Epithelial cell of prostate (primary cell): ENCODE results near the gene TIGD7.
"Not testable (repeated sequence)": the region's sequence is repeated elsewhere in the genome, so short reads cannot be mapped to it uniquely, and the experiment has no call there.

ENCODE experiments used
- DNase-seq: peaks from one replicate; pipeline ENCODE4 v3.0.0-alpha.2; 2011; ENCODE audit warnings: low read depth, low spot score
- H3K27ac ChIP-seq: fragments of 450-650 bp; 2 replicates; pipeline ENCODE4 v1.5.1; 2017; ENCODE audit warnings: mild to moderate bottlenecking

The TIGD7 gene

DNA sequence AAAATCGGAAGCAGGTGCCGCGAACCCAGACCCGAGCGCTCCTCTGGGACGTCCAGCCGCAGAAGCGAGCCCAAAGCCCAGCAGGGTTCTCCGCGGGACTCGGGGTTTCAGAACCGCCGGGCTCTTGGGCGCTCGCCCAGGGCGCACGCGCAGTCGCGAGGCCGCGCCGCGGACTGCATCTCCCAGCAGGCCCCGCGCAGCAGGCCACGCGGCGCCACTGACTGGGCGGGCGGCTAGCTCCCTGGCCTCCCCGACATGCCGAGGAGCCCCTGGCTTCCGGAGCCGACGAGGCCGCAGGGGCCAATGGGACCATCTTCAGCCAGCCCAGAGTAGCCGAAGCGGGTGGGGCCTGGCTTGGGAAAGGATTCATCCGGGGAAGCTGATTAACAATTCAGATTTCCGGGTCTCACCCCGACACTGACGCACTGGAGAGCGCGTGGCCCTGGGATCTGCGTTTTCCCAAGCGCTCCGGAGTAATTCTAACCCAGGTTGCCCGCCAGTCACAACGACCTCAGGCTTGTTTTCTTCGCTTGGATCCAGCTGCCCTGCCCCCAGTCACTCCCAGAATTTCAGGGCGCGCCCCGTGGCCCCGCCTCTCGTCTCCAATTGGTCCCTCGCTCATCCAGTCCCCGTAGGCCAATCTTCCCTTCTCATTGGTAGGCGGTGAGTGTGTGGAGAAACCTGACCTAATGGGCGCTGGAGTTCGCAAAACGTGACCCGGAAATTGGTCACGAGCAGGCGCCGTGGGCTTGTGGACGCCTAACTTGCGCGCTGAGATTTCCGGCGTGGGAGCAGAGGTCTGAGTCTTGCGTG lies 22.3 kb downstream of the TIGD7 start, which contains the start of gene ZNF263:
TSS of gene ZNF263 (plus strand) at position 762 of the 813 bp plus-strand sequence. CDS start 328 bp downstream, outside the sequence.
- DNase-seq: peak; percentile 92

DNA sequence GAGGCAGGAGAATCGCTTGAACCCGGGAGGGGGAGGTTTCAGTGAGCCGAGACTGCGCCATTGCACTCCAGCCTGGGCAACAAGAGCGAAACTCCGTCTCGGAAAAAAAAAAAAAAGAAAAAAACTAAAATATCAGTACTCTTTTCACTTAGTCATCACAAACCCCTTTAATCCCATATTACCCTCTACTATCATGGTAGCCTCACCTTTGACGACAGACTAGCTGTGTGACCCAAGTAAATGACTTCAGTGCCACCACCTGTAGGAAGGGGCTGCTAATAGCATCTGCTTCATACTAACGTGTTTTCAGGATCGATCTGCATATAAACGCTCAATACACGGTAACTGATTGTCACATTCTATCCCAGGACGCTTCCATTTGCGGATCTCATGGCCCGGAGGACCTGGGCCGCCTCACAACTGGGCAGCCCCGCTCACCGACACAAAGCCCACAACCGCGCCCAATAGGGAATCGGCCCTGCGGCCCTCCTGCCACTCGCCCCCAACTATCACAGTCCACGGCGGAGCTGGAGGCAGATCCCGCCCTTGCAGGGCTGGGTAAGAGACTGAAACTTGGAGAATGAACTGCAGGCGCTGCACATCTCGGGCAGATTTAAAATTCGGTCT lies 23.0 kb downstream of the TIGD7 start:
- peak overlapping the region; percentile 99 for H3K27ac ChIP-seq
- DNase-seq: no peak

More for the DNA sequence above, 22.3 kb downstream of the TIGD7 start, which contains the start of gene ZNF263:
- peak within 1 kb of the TSS; percentile 99 for H3K27ac ChIP-seq

DNA sequence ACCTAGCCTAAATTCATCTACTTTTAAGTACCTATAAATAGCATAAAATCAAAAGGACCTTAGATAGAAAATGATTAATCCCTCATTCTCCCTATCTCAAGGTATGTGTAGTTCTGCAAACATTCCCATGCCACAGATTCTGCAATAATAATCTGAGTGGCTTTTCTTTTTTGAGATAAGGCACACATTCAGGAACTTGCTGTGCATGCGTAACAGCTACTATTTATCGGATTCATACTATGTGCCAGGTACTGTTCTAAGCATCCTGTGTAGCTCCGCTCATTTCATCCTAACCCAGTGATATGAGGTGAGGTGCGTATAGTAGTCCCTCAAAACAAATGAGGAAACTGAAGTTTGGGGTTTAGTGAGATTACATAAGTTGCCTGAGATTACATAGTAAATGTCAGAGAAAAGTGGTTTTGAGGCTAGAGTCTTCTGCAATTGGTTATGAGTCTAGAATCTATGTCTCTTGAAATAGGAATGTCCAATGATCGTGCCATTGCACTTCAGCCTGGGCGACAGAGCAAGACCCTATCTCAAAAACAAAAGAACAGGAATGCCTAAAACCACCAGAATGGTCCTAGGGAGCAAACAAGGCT lies 23.9 kb downstream of the TIGD7 start:
- H3K27ac ChIP-seq: no peak overlapping the region
- no peak for DNase-seq

DNA sequence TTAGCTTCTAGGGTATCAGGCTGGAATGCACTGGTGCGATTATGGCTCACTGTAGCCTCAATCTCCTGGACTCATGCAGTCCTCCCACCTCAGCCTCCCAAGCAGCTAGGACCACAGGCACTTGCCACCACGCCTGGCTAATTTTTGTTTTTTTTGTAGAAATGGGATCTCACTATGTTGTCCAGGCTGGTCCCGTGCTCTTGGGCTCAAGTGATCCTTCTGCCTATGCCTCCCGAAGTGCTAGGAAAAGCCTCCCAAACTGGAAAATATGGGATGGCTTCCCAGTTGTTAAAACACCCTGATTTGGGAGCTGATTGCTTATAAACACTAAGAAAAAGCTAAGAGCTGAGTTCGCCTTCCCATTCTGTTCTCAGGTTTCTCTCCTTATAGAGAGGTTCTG lies 28.6 kb downstream of the TIGD7 start:
- no peak overlapping the region for H3K27ac ChIP-seq
- DNase-seq: no peak

DNA sequence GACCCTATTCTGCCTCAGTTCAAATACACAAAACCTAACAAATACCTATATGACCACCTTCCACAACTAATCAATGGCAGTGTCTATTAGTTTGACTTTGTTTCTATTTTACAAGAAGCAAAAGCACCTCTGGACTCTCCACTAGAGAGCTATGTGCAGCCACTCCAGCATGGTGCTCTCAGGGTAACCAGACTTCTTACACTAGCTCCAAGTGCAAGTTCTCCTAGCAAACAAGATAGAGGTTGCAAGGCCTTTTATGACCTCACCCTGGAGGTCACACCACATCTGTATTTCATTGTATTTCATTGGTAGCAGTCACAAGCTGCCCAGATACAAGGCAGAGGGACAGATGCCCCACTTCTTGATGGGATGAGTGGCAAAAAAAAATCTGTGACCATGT lies 30.3 kb downstream of the TIGD7 start:
- no peak for DNase-seq

DNA sequence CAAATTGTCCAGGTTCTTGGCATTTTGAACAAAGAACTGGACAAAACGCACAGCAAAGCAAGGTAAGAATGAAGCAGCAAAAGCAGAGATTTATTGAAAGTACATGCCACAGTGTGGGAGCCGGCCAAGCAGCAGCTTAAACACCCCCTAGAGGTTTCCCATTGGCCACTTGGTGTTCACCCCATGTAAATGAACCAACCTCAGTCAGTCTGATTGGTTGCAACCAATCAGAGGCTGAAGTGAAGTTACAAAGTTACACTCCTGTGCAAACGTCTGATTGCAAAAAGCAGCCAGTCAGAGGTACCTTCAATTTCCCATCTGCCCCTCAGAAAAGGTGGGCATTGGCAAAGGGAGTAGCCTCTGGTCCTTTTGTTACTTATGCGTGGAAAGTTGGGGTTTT lies 30.7 kb downstream of the TIGD7 start:
- no peak overlapping the region for H3K27ac ChIP-seq
- no peak for DNase-seq

More for the DNA sequence above, 30.3 kb downstream of the TIGD7 start:
- H3K27ac ChIP-seq: no peak overlapping the region

DNA sequence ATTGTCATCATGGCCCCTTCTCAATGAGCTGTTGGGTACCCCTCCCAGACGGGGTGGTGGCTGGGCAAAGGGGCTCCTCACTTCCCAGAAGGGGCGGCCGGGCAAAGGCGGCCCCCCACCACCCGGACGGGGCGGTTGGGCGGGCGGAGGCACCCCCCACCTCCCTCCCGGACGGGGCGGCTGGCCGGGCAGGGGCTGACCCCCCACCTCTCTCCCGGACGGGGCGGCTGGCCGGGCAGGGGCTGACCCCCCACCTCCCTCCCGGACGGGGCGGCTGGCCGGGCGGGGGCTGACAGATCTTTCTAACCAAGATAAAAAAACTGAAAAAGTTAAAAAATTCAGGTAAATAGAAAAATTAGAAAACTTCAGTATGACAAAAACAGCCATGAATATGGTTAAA lies 33.9 kb downstream of the TIGD7 start:
- H3K27ac ChIP-seq, DNase-seq: not testable (repeated sequence)

DNA sequence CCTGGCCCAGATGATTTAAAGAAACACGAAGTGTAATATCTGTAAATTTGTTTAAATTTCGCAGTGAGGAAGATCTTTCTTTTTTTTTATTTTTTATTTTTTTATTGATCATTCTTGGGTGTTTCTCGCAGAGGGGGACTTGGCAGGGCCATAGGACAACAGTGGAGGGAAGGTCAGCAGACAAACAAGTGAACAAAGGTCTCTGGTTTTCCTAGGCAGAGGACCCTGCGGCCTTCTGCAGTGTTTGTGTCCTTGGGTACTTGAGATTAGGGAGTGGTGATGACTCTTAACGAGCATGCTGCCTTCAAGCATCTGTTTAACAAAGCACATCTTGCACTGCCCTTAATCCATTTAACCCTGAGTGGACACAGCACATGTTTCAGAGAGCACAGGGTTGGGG lies 34.5 kb downstream of the TIGD7 start:
- not testable (repeated sequence) for H3K27ac ChIP-seq, DNase-seq

DNA sequence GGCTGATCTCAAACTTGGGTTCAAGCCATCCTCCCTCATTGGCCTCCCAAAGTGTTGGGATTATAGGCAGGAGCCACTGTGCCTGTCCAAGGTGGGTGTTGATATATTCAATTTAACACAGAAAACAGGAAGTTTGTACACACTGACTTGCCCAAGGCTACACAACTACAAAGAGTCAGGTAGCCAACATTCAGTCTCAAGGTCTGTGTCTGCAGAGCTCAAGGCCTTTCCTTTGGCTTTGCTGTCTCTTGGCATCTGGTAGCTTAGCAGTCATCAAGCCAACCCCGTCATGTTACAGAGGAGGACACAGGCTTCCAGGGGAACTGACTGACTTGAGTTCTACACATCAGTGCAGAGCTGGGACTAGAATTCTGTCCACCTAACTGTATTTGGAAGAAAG lies 36.9 kb downstream of the TIGD7 start:
- H3K27ac ChIP-seq: no peak overlapping the region
- no peak for DNase-seq

DNA sequence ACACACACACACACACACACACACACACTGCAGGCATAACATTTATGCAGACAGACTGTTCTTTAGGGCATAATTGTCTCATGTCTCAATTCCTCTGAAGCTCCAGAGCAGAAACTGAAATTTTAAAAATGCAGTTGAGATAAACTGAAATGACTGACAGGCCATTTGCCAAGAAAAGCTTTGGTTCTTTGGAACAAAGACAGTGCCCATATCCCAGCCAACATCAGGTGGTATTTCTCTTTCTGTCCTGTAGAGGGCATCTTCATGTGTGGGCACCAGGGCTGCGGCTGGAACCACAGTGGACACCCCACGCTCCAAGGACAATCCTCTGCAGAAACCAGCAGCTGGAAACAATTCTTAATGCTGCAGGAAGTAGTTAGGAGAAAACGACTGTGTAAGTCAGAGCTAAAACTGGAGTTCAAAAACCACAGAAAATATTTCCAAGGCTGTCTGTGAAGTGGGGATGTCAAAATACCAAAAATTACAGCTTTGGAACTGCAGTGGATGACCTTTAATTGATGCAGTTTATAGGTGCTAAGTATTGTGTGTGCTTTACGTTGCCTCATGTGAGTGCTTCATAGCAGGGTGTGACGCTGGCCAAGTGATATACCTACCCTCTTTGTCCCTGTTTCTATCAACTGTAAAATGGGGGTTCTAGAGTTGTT lies 38.2 kb downstream of the TIGD7 start:
- no peak for DNase-seq
- no peak overlapping the region for H3K27ac ChIP-seq

DNA sequence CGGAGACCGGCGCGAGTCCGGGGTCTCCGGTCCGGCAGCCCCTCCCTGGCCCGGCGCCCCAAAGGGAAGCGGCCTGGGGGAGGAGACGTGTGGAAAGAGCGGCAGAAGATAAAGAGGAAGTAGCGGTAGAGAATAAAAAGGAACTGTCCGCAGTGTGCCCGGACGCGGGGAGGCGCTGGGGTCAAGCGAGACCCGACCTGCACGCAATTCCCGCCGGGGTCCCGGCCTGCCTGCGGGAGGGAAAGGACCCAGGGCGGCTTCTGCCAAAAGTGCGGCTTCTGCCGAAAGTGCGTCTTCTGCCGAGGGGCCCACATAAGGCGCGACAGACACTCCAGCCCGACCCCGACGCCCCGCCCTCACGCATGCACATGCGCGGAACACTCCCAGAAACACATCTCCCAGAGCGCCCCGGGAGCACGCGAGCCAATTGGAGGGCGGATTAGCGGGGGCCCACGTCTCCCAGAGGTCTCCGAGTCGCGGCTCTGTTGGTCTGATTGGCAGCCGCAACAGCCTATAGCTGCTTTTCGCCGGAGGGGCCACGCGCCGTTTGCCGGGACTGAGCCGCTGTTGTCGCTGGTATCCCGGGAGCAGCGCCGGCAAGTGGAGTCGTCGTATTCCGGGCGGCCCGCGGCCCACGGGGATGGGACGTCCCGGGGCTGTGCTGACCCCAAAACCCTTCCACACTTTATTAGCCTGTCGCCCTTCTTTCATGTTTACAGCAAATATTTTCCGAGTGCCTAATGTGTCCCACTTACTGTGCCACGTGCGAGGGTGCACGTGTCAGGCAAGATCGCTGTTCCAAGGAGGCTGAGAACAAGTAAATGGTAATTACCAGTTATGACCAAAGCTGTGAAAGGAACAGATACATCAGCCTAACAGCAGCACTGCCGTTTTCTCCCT lies 40.8 kb downstream of the TIGD7 start:
- H3K27ac ChIP-seq: peak overlapping the region; percentile 74
- peak; percentile 90 for DNase-seq

DNA sequence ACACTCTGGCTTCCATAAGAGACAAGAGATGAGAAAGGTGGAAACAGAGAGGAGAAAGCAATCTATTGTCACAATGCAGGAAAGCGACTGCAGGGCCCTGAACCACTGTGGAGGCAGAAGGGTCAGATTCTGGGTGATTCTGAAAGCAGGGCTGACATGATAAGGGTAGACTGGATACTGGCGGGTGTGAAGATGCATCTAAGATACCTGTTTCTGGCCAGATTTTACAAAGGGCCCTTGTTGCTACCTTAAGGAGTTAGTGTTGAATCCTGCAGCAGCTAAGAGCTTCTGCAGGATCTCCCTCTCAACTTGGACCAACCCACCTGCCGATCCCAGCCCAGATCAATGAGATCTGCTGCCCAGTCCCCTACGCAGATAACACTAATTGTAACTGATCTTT lies 42.7 kb downstream of the TIGD7 start:
- DNase-seq: no peak
- H3K27ac ChIP-seq: no peak overlapping the region

DNA sequence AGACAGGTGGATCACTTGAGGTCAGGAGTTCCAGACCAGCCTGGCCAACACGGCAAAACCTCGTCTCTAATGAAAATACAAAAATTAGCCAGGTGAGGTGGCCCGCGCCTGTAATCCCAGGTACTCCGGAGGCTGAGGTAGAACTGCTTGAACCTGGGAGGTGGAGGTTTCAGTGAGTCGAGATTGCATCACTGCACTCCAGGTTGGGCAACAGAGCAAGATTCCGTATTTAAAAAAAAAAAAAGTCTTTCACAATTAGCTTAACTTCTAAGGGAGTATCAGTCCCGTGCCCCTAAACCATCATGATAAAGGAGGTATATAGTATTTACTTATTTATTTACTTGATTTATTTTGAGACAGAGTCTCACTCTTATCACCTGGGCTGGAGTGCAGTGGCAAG lies 45.4 kb downstream of the TIGD7 start:
- no peak overlapping the region for H3K27ac ChIP-seq
- DNase-seq: no peak

DNA sequence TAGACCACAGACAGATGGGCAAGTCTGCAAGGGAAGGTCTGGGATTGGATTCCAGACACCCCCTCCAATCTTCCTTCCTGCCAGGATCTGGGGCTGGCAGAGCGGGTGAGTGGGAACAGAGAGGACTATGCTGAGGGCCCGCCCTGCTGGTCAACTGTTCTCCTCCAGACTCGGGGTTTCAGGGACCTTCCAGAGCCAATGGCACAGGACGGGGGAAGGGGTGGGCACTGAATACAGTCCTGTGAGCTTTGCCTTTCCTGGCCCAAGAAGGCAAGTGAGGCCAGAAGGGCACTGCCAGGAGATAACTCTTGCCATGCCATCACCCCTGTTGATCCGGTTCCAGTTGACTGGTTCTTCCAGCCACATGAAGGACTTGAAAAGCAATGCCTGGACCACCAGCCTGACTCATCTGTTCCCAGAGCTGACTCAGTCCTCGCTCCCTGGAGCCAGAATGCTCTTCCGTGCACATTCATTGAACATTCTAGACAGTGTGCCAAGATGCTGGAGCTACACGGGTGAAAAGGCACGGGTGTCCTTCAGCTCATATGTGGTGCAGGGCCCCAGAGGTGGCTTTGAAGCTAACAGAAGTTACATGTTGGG lies 48.3 kb downstream of the TIGD7 start:
- H3K27ac ChIP-seq: no peak overlapping the region
- no peak for DNase-seq

DNA sequence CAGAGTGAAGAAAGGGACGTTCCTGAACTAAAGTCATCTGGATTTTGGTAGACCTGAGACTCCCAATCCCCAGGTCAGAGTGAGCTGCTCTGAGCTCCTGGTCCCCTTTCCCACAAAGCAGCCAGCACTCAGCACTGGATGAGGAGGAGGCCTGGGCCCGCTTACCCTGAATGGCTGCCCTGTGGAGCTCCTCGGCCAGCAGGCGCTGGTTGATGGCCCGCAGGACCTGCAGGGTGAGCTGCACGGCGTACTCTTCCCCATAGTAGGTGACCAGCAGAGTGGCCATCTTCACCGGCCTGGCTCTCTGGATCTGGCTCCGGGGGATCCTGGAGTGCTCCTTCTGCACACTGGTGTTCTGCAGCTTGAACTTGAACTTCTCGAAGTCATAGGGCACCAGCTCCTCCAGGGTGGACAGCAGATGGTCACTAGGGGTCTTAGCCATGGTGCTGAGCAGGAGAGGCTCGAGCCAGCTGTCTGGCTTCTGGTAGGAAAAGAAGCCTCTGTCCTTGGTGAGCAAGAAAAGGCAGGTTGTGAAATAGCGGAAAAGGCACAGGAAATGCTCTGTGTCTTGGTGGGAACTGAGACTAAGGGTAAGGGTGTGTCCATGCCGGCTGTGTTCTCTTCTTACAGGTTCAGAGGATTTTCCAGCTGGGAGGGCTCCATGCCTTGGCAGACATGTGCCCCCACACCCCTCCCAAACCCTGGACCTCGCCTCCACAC lies 48.9 kb downstream of the TIGD7 start, which contains the start of gene MEFV:
TSS of gene MEFV (minus strand) at position 488 of the 720 bp plus-strand sequence. CDS start at position 442, 46 bp downstream.
- no peak for DNase-seq
- no peak within 1 kb of the TSS for H3K27ac ChIP-seq

DNA sequence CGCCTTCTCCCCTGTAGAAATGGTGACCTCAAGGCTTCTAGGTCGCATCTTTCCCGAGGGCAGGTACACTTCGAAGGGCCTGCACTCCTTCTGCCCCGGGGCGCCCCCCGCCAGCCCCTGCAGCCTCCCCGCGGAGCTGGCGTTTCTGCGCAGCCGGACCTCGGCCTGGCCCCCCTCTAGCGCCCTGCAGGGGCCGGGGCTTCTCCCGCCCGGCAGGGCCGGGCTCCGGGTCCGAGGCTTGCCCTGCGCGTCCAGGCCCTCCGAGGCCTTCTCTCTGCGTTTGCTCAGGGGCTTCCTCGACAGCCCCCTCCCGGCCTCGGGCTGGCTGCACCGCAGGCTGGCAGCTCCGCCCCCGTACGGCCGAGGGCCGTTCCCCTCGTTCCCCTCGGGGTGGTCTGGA lies 50.9 kb downstream of the TIGD7 start:
- H3K27ac ChIP-seq: no peak overlapping the region
- DNase-seq: no peak

DNA sequence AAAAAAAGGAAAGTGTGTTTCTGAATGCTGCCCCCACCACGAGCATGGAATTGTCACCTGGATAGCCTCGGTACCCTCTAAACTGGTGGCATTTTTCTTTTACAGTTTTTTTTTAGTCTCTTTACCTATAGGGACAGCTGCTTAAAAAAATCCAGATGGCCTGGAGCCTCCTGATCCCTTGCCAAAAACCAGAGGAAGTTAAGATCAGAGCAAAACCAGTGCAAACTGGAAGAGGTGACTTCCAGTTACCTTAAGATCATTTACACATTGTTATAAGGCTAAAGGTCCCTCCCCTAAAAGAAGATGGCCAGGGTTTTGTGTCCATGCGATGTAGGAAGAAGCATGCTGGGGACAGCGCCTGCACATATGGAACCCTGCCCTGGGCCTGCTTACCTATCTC lies 52.3 kb downstream of the TIGD7 start:
- no peak overlapping the region for H3K27ac ChIP-seq
- no peak for DNase-seq

DNA sequence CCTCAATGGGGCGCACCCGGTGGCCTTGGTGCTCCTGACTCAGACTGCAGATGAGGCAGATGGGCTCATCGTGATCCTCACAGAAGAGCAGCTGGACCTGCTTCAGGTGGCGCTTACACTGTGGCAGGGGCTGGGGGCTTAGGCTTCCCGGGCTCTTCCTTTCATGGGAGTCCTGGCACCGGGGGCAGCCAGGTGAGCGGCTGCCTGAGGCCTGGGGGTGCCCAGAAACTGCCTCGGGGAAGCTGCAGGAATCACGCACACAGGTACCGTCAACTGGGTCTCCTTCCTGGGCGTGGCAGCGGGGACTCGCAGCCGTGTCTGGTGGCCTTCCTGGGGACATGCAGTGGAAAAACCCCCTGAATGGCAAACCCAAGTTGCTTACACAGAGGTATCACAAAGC lies 55.8 kb downstream of the TIGD7 start:
- no peak overlapping the region for H3K27ac ChIP-seq
- DNase-seq: no peak

DNA sequence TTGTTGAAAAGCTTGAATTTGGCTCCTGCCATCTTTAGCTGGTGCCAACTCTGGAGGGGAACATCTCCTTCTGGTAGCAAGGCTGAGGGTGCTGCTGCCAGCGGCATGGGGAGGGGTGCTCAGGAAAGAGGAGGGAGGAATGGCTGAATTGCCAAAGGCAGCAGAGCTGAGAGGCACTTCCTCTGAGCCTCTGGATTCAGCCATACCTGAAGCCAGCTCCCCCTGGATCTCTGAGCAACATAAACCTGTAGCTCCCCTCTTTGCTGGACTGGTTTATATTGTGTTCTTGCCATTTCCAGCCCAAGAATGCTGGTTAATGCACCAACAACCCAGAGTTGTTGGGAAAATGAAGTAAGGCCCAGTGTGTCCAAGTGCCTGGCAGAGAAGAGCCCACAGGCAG lies 56.2 kb downstream of the TIGD7 start:
- H3K27ac ChIP-seq: no peak overlapping the region
- DNase-seq: no peak
